Left ventricle myocardium superior (tissue), 1 donor: ENCODE data around the gene TGFB1. TPM values are rescaled to one million over a fixed set of nuclear protein-coding genes. Genes with fewer than 3 reads are reported as not detected.

Experiments used
- ATAC-seq: fragments of 200-7000 bp; cut with Tn5 transposase; one replicate; pipeline ENCODE4 v1.9.1; 2020; ENCODE audit warnings: mild to moderate bottlenecking, moderate library complexity
- DNase-seq: peaks from one replicate; pipeline ENCODE4 v3.0.0-alpha.2; 2020
- intact Hi-C: fragments of 100-400 bp; cut with micrococcal nuclease; formaldehyde crosslinking; loops from one replicate; pipeline ENCODE4 v1.11.0; 2022
- total RNA-seq: library from RNA; stranded (reverse); fragmentation: NEBNext Ultra II Directional; extraction: Animal tissue kit (Norgen Biotek cat#: 25700); gene quantifications from one replicate; pipeline ENCODE4 v1.2.1, GENCODE V29; 2021
- donor health status: DM: no; HTN: yes; CAD: no; lungs with severe emphysema.

TGFB1 gene
- total RNA-seq, 1 donor from 2014 or later, result 13.2 TPM

DNA sequence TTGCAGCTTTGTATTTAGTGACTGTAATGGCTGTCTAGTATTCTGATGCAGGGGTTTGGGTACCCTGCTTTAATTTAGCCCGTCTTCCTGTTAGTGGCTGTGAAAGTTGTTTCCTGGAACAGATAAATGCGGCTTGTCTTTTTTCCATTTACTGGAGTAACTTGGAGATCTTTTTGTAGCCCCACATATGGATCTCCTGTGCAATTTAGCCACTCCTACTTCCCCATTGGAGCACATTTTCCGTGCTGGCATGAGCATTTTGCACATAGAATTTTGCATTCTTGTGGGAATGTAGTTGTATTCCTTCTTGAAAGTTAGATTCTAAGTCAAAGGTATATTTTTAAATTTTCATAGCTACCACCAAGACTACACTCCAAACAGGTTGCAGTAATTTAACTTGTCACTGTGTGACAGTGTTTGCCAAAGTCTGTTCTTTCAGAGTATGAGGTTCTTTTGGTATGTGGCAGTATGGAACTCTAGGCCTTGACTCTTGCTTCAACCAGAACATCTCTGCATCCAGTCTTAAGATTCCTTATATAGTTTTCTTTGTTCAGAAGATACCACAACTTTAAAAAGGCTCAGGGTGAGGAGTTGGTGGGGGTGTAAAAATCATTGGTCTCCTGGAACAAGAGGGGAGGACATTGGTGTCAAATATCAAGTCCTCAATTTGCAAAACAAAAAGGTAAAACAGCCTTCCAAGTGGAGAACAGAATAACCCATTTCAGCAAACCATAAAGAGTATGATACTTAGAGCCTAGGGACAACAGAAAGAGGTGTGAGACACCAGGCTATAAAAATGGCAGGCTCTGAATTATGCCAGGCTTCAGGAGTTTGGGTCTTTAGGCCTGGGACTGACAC, 64.8 kb downstream of the TGFB1 start:
- DNase-seq (no peak), ATAC-seq (no peak)
- intact Hi-C loops, result no loop called here

Other genes starting within 250 kb of the TGFB1 start
- not detected for gene CYP2F1, start 239.5 kb downstream of the TGFB1 start, total RNA-seq
- gene CYP2S1, start 160.7 kb downstream of the TGFB1 start, total RNA-seq, result 0.87 TPM
- gene AXL, start 134.7 kb downstream of the TGFB1 start, total RNA-seq, result 13.8 TPM
- gene HNRNPUL1, start 89.5 kb downstream of the TGFB1 start, total RNA-seq, result 128 TPM
- 15.9 TPM for gene CCDC97, start 43.8 kb downstream of the TGFB1 start, total RNA-seq
- gene B9D2, start 10.2 kb upstream of the TGFB1 start, total RNA-seq, result 3.7 TPM
- 3.6 TPM for gene TMEM91, start 22.6 kb upstream of the TGFB1 start, total RNA-seq
- 14.4 TPM for gene EXOSC5, start 43.4 kb upstream of the TGFB1 start, total RNA-seq
- 49.2 TPM for gene BCKDHA, start 43.9 kb upstream of the TGFB1 start, total RNA-seq
- gene B3GNT8, start 73.5 kb upstream of the TGFB1 start, total RNA-seq, result 12.4 TPM
- 111 TPM for gene DMAC2, start 86.0 kb upstream of the TGFB1 start, total RNA-seq
- gene ERICH4, start 89.2 kb upstream of the TGFB1 start, total RNA-seq, result not detected
- gene CEACAM21, start 222.2 kb upstream of the TGFB1 start, total RNA-seq, result 0.99 TPM